ENCODE results near the gene RHOJ.
"Not testable (repeated sequence)": the region's sequence is repeated elsewhere in the genome, so short reads cannot be mapped to it uniquely, and the experiment has no call there.

Gene RHOJ

DNA sequence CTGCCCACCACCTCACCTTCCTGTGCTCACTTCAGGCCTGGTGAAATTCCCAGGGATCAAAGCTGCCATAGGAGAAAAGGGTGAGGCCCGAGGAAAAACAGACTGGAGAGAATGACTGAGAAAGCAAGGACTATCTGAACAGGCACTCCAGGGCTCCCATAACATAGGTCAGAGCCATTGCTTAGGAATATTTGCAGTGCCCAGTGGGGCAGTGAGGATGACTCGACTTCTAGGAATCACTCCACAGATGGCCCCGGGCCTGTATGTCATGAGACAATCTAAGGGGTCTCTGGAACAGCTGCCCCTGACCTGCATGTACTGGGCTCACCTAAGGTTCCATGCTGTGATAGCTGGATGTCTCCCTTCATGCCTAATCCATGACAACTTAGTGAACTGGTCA, 62.9 kb downstream of the RHOJ start:
- no peak for DNase-seq (ENCODE audit: low read depth in 2 of 2)

- no peak for DNase-seq (ENCODE audit: low read depth in 2 of 2)
Measured at GRCh38 chr14:63268771-63269170, 64.5 kb downstream of the RHOJ start.

DNA sequence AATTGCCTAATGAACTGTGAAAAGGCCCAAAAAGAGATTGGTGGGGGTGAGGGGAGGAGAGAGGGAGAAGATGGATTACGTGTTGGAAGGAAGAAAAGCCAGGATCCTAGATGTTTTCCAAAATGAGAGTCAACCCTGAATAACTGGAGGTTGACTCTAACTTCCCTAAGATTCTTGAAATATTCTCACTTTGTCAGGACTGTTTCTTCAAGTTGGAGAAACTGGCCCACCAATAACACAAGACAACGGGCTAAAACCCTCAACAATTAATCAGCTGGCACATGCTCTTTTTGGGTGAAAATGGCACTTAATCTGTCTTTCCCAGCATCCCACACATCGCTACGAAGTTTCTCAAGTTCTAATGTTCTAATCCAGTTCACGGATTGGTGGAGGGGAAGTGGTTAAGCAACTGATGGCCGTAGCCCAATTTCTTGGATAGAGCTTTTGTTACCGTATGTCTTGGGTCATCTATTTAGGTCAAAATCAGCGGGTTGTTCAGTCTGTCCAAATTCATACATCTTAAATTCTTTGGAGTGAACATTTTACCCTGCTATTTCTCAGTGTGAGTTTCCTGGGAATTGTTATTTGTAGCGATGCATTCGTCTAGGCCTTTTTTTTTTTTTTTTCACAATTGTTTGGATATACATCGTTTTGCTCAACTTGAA, 65.5 kb downstream of the RHOJ start:
- DNase-seq (ENCODE audit: low read depth in 2 of 2) = no peak

GRCh38 chr14:63273129-63273528, 68.9 kb downstream of the RHOJ start:
- no peak for DNase-seq (ENCODE audit: low read depth in 2 of 2)

DNA sequence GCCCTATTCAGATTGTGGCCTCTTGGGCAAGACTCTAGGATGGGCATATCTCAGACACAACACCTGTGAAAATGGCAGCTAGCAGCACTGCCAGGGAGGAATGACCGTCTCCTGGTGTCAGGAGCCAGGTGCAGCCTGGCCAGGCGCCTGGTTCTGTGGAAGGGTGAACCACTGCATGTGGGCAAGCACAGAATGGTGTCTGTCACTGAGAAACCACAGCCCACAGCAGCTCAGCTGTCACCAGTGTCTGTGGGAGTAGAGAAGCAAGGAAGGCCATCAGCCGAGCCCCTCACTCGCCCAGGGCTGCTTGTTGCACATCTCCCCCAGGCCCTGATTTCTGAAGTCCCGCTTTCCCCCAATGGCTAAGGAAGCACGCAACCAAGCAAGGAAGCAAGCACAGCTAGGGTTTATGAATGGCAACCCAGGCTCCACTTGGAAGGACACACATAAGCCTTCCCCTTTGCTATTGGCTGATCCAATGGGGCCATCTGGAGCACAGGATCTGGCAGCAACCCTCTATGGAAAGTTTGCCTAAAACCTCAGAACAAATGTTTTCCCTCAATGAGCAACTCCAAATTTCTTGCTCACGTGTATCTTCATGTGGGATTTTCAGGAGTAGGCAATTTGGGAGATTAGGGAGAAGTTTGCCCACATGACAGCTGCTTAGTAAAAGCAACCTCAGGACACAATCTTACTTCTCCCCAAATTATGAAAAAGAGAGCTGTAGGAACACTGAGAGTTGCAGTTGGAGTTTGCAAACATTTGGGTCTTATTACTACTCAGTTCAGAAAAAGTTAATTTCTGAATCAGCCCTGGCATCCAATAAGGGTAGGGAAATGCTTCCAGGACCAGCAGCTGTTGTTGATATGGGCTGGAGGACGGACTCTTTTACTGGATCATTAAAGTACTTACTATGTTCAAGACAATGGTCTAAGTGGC, 69.7 kb downstream of the RHOJ start:
- no peak for DNase-seq (ENCODE audit: low read depth in 2 of 2)

GRCh38 chr14:63275611-63276010, 71.4 kb downstream of the RHOJ start:
- DNase-seq (ENCODE audit: low read depth in 2 of 2) = no peak

GRCh38 chr14:63276016-63276415, 71.8 kb downstream of the RHOJ start:
- DNase-seq (ENCODE audit: low read depth in 2 of 2) = no peak

DNA sequence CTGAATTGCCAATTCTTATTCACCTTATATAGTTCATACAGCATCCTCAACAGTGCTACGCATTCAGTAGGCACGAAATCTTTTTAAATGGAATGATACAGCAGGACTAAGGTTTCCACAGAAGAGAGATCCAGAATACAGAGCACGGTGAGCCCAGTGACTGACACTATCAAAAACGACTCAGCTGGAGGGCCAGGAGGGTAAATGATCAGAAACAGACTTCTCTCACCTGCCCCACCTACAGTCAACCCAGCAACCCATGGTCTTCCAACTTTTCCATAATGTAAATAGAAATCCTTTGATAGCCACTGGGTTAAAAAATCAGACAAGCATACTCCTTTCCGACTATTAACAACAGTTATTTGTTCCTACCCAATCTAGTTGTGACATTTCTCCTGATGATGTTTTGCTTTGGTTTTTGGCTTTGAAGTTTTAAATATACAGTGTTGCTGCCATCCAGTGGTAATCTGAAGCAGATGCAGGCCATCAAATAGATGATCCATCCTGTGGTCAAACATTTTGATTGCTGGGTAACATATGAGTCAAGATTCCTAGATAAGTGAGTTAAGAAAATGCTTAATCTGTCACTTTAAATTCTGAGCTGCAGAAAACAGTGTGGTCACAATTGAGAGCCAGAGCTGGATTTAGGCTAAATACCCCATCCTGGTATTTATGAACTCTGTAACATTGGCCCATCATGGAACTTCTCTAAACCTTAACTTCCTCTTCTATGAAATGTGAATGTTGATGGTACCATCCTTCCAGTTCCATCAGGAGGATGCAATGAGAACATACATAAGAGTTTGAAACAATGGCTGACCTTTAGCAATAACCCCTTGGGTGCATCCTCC, 72.5 kb downstream of the RHOJ start:
- DNase-seq (ENCODE audit: low read depth in 2 of 2) = no peak

GRCh38 chr14:63277591-63278183, 73.4 kb downstream of the RHOJ start:
- DNase-seq (ENCODE audit: low read depth in 2 of 2) = no peak

DNA sequence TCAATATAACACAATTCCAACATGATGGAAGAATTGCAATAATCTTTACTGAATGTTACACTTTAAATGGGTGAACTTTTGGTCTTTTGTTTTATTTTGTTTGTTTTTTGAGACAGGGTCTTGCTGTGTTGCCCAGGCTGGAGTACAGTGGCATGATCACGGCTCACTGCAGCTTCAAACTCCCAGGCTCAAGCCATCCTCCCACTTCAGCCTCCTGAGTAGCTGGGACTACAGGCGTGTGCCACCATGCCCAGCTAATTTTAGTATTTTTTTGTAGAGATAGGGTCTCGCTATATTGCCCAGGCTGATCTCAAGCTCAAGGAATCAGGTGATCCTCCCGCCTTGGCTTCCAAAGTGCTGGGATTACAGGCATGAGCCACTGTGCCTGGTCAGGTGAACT, 75.7 kb downstream of the RHOJ start:
- not testable (repeated sequence) for DNase-seq (ENCODE audit: low read depth in 2 of 2)

DNA sequence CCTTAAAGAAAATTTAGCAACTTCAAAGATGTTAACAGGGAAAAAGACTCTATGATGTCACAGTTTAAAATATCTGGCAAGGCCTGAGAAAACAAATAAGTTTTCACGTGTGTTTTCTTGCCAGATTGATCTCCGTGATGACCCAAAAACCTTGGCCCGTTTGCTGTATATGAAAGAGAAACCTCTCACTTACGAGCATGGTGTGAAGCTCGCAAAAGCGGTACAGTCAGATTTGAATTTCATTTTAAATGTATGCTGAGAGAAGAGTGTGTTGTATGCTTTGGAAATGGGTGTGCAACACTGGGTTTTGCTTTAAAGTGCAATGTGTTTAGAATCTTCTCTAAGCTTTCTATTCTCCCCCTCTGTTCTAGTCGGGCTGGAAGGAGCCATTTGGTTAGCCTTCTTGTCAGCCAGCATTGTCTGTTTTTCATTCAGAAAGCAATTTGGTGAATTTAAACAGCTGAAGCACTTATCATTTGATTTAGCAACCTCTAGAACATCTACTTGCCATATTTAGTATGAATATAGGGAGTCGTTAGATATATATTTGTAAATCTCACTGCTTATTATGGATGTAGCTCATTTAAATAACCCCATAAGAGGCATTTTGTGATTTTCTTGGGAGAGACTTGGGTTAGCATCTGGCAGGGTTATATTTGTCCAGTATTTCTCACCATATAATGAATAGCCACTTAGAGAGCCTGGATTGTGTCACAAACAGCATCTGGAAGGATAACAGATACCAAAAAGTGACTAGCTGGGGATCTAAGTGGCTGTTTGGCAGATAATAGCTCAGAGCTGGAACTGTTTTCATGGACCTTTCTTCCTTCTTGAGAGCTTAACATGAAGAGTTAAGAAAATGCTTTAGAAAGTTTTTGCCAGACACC, 79.0 kb downstream of the RHOJ start:
- DNase-seq (ENCODE audit: low read depth in 2 of 2) = no peak

GRCh38 chr14:63283884-63284248, 79.6 kb downstream of the RHOJ start:
- no peak for DNase-seq (ENCODE audit: low read depth in 2 of 2)

DNA sequence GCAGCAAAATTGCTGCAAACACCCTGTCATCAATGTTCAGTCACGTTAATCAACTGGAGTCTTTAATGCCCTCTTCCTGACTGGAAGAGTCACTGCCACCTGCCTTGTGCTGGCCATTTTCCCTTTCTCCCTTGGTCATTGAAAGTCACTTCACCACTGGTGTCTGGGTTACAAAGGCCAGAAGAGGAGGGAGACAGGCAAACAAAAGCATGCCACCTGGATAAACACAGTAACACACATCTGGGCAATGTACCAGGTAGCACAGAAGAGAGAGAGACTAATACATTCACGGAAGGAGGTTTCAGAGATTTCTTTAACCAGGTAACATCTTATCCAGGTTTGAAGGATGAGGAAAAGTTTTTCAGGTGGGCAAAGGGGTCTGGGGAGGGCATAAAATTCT, 81.8 kb downstream of the RHOJ start:
- DNase-seq (ENCODE audit: low read depth in 2 of 2) = no peak

GRCh38 chr14:63287666-63288483, 83.6 kb downstream of the RHOJ start:
- no peak for DNase-seq (ENCODE audit: low read depth in 2 of 2)

- DNase-seq (ENCODE audit: low read depth in 2 of 2) = no peak
Measured at GRCh38 chr14:63288853-63289252, 84.6 kb downstream of the RHOJ start.

DNA sequence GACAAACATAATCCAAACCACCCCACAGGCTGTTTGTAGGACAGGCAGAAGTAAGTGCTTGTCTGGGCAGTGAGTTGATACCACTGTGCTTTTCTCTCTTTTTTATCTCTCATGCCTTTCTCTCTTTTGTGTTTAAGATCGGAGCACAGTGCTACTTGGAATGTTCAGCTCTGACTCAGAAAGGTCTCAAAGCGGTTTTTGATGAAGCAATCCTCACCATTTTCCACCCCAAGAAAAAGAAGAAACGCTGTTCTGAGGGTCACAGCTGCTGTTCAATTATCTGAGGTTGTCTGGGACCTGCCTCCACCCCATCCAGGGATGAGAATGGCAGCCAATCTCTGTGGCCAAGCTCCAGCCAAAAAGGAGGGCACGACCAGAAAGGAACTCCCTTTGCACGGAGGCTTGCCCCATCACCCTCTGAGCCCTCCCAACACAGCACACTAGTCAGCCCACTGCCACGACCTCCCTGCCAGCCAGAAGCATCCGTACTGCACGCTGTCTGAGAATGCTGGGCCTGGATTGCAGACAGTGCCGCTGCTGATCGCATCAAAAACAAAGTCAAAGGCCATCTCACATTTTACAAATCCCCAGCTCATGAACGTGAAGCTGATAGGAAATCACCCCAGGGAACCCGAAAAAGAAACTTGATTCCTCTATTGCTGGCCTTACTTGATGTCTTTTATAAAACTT, 86.6 kb downstream of the RHOJ start:
- no peak for DNase-seq (ENCODE audit: low read depth in 2 of 2)

DNA sequence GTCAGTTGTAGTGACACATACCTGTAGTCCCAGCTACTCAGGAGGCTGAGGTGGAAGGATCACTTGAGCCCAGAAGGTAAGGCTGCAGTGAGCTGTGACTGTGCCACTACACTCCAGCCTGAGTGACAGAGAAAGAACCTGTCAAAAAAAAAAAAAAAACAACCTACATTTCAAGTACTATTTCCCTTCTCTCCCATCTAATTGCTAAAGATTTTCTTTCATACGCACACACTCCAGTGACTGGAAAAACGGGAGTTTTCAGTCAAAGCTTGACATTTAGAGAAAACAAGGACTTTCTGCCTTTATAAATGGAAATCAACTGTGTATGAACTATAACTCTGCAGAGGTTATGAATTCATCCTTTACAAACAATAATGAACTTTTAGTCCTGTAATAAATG, 88.6 kb downstream of the RHOJ start:
- DNase-seq (ENCODE audit: low read depth in 2 of 2) = no peak

GRCh38 chr14:63295231-63295685, 91.0 kb downstream of the RHOJ start:
- no peak for DNase-seq (ENCODE audit: low read depth in 2 of 2)

DNA sequence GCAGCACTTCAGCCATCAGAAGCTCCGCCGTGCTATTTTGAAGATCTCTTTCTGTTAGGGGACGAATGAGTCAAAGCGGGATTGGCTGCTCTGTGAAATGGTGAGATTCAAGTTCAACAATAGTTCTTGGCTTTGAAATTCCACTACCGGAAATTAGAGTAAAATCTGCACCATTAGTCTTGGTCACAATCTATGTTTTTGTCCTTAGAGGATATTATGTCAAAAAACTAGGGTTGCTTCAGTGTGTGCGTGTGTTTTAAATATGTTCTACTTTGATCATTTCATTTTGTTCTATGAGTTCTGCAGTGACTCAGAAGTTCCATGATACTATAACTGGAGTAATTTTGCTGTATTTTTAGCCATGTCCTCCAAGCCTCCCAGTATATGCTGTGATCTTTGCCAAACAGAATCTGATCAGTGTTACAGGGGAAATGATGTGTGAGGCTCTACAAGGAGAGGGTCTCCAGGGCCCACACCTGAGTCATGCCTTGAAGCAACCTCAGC, 91.9 kb downstream of the RHOJ start:
- no peak for DNase-seq (ENCODE audit: low read depth in 2 of 2)
